GM20000 (cell line): ENCODE data around the gene OAS3.

Source experiments
- DNase-seq: peaks from one replicate; pipeline ENCODE4 v3.0.0; 2012; ENCODE audit warnings: low spot score
- CTCF ChIP-seq: IDR thresholded peaks from 2 replicates; pipeline ENCODE4 v1.5.1; 2012; ENCODE audit warnings: mild to moderate bottlenecking, control low read depth; ENCODE audit errors: extremely low read depth, missing control alignments

OAS3 gene

GRCh38 chr12:112970391-112970790 lies 32.1 kb downstream of the OAS3 start:
- no peak for DNase-seq
- no peak for TF ChIP-seq CTCF

GRCh38 chr12:112971248-112971647 lies 33.0 kb downstream of the OAS3 start:
- no peak for DNase-seq

GRCh38 chr12:112973011-112973735 lies 34.9 kb downstream of the OAS3 start:
- TF ChIP-seq CTCF = no peak
- DNase-seq = no peak

More at GRCh38 chr12:112971248-112971647, 33.0 kb downstream of the OAS3 start:
- TF ChIP-seq CTCF = no peak

- no peak for TF ChIP-seq CTCF
- no peak for DNase-seq
Observed at GRCh38 chr12:112973818-112974231, 35.6 kb downstream of the OAS3 start.

GRCh38 chr12:112974904-112975303 lies 36.6 kb downstream of the OAS3 start:
- DNase-seq = no peak

GRCh38 chr12:112977139-112977538 lies 38.9 kb downstream of the OAS3 start:
- TF ChIP-seq CTCF = no peak
- no peak for DNase-seq

More at GRCh38 chr12:112974904-112975303, 36.6 kb downstream of the OAS3 start:
- no peak for TF ChIP-seq CTCF

GRCh38 chr12:112977641-112978040 lies 39.4 kb downstream of the OAS3 start:
- no peak for DNase-seq
- TF ChIP-seq CTCF = no peak
